DOHH2 (cell line): ENCODE measurements around the gene HOXD9.

Source experiments
- CTCF ChIP-seq: fragments of 200-600 bp; sonication (generic); IDR thresholded peaks from one replicate; pipeline ENCODE4 v1.5.1; 2014; ENCODE audit warnings: antibody characterized with exemption, mild to moderate bottlenecking, low read depth, low read length; ENCODE audit not compliant: poor library complexity, severe bottlenecking
- EZH2phosphoT487 ChIP-seq: fragments of 200-600 bp; sonication (generic); IDR thresholded peaks from 2 replicates; pipeline ENCODE4 v1.6.1; 2017; ENCODE audit warnings: borderline replicate concordance, mild to moderate bottlenecking, antibody characterized with exemption, low read length, moderate library complexity, mixed read lengths

- TF ChIP-seq CTCF (no peak), EZH2phosphoT487 (no peak)
These were observed 43.8 kb downstream of the HOXD9 start for GRCh38 chr2:176166272-176166671.
